Osteocyte (in vitro differentiated cells): Measurements from ENCODE around the gene TMEM39B. TPM values are rescaled to one million over a fixed set of nuclear protein-coding genes. Genes with fewer than 3 reads are reported as not detected.

Experiments
- DNase-seq: peaks from one replicate; pipeline ENCODE4 v3.0.0; 2021; ENCODE audit warnings: mixed read lengths; ENCODE audit not compliant: unreplicated experiment; ENCODE audit errors: extremely low spot score
- H3K27ac Mint-ChIP-seq: one replicate; pipeline ENCODE4 v1.8.0; 2021; ENCODE audit warnings: mild to moderate bottlenecking, mixed read lengths; ENCODE audit not compliant: unreplicated experiment
- H3K27me3 Mint-ChIP-seq: one replicate; pipeline ENCODE4 v1.8.0; 2021; ENCODE audit warnings: mixed read lengths; ENCODE audit not compliant: unreplicated experiment
- H3K36me3 Mint-ChIP-seq: one replicate; pipeline ENCODE4 v1.8.0; 2021; ENCODE audit warnings: mixed read lengths; ENCODE audit not compliant: unreplicated experiment
- H3K4me1 Mint-ChIP-seq: one replicate; pipeline ENCODE4 v1.8.0; 2021; ENCODE audit warnings: mixed read lengths; ENCODE audit not compliant: unreplicated experiment
- H3K4me3 Mint-ChIP-seq: one replicate; pipeline ENCODE4 v1.8.0; 2021; ENCODE audit warnings: mild to moderate bottlenecking, moderate library complexity, mixed read lengths; ENCODE audit not compliant: unreplicated experiment
- H3K9me3 Mint-ChIP-seq: one replicate; pipeline ENCODE4 v1.8.0; 2021; ENCODE audit warnings: mixed read lengths; ENCODE audit not compliant: unreplicated experiment
- total RNA-seq: library from RNA; stranded (reverse); gene quantifications from 2 replicates; pipeline ENCODE4 v1.2.1, GENCODE V29; 2021
- TF ChIP-seq, protein P1 (sequence below): fragments of 200-600 bp; sonication (generic); IDR thresholded peaks from 2 replicates; pipeline ENCODE4 v1.5.0; 2021; ENCODE audit warnings: antibody characterized with exemption, mild to moderate bottlenecking, moderate library complexity

The TMEM39B gene
- total RNA-seq, 1 donor from 2014 or later: 25.0 TPM

DNA sequence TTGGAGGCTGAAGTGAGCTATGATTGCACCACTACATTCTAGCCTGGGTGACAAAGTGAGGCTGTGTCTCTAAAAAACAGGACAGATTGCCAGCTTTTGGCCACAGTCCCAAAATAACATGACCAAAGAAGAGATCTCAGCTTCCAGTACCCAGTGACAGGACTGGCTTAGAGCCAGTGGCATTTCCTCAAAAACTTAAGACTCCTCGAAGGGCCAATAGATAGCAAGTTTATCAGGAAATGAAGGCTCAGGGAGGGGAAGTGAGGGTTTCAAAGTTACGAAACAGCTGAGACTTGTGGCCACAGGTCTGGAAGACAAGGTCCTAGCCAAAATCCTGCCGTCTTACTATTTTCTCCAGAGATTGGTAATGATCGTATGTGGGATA lies 6.3 kb upstream of the TMEM39B start:
- Mint-ChIP-seq H3K36me3 (peaks cover 6% of the 10 kb centered on the region), H3K4me3 (peak overlapping the region; percentile 1), H3K27ac (peak overlapping the region; percentile 54), H3K27me3 (no peaks in the 10 kb centered on the region), H3K4me1 (peaks cover 55% of the 10 kb centered on the region), H3K9me3 (no peaks in the 10 kb centered on the region)
- no peak for DNase-seq
- TF ChIP-seq, protein P1, sequence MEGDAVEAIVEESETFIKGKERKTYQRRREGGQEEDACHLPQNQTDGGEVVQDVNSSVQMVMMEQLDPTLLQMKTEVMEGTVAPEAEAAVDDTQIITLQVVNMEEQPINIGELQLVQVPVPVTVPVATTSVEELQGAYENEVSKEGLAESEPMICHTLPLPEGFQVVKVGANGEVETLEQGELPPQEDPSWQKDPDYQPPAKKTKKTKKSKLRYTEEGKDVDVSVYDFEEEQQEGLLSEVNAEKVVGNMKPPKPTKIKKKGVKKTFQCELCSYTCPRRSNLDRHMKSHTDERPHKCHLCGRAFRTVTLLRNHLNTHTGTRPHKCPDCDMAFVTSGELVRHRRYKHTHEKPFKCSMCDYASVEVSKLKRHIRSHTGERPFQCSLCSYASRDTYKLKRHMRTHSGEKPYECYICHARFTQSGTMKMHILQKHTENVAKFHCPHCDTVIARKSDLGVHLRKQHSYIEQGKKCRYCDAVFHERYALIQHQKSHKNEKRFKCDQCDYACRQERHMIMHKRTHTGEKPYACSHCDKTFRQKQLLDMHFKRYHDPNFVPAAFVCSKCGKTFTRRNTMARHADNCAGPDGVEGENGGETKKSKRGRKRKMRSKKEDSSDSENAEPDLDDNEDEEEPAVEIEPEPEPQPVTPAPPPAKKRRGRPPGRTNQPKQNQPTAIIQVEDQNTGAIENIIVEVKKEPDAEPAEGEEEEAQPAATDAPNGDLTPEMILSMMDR: no peak

DNA sequence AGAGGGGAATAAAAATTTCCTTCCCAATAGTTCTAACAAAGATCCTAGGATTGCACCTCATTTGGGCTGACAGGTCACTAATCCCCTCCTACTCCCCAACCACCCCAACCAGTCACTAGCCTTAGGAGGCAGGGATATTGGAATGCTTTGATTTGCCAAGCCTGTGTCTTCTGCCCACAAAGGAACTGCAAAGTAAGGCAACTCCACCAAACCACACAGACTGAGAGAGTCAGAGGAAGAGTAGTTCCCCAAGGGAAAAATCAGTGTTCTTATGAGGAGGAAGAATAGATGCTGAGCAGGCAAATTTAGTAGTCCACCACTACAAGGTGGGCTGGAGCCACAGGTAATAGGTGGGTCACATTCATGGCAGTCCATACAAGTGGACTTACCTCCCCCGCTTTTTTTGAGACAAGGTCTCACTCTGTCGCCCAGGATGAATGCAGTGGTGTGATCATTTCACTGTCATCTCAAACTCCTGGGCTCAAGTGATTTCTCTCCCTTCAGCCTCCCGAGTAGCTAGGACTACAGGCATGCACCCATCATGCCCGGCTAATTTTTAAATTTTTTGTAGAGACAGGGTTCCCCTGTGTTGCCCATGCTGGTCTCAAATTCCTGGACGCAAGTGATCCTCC lies 3.7 kb upstream of the TMEM39B start:
- Mint-ChIP-seq H3K27ac (peak overlapping the region; percentile 57), H3K9me3 (no peaks in the 10 kb centered on the region), H3K4me1 (peaks cover 48% of the 10 kb centered on the region), H3K27me3 (no peaks in the 10 kb centered on the region), H3K36me3 (no peaks in the 10 kb centered on the region), H3K4me3 (no peak overlapping the region)
- TF ChIP-seq, protein P1: no peak
- DNase-seq: no peak

DNA sequence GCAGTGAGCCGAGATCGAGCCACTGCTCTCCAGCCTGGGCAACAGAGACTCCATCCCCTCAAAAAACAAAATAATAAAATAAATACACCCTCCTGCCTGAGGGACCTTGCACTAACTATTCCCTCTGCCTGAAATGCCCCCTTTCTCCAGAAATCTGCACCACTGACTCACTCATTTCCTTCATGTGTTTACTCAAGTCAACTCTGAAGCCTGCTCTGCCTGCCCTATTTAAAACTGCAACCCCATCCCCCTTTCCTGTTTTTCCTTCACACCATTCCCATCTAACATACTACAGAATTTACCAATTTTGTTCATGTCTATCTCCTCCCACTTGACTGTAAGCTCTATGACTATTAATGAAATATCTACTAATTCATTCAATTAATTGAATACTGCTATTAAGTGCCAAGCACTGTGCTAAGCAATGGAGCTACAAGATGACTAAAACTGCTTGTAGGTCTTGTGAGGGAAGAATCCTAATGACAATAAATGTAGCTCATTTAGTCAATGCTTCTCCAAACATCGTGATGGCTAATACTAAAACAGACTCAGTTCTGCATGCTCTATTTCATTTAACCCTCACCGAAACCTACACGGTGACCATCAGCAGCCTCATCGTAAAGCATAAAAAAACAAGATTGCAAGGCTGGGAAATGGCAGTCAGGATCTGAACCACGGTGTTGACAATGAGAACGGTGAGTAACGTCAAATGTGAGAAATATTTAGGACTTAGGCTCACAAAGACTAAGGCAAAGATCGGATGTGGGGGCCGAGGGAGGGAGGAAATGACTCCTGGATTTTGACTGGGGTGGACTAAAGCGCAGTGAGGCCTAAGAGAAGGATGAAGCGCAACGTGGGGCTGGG lies 749 bp upstream of the TMEM39B start:
- Mint-ChIP-seq H3K4me3 (peak overlapping the region; percentile 91), H3K27me3 (no peaks in the 10 kb centered on the region), H3K36me3 (peaks cover under 1% of the 10 kb centered on the region), H3K9me3 (no peaks in the 10 kb centered on the region), H3K27ac (peak overlapping the region; percentile 93), H3K4me1 (peaks cover 47% of the 10 kb centered on the region)
- DNase-seq: no peak
- TF ChIP-seq, protein P1: no peak

DNA sequence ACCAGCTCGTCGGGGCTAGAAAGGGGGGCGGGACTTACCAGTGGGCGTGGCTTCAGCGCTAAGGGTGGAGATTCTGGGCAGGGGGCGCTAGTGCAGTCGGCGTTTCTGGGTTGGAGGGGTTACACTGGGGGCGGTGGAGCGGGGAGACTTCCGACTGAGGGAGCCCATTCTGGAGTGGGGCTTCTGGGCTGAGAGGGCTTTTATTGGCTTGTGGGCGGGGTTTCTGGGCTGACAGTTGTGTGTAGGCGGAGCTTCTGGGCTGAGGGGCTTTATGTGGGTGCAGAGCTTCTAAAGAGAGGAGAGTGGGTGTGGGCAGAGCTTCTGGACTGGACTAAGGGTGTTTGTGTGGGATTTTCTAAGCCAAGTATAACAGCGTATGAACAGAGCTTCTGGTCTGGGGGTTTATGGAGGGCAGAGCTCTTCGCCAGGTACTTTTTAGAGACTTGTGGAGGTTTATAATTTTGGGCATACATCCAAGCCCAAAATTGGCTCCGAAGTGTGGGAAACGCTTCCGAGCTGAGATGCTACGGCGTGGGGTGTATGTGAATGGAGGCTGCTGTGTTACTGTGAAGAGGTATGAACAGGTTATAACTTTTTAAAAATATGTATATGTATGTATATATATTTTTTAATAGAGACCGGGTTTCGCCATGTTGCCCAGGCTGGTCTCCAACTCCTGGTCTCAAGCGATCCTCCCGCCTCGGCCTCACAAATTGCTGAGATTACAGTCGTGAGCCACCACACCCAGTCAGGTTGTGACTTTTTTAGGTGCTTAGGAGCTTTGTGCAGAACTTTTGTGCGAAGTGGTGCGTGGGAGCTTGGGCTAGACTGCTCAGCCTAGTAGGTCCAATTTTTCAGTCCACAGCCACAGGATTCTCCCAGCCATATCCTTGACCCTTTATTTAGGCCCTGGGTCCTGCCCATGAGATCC lies 825 bp downstream of the TMEM39B start:
- TF ChIP-seq, protein P1: peak; percentile 41
- Mint-ChIP-seq H3K4me1 (peaks cover 40% of the 10 kb centered on the region), H3K9me3 (no peaks in the 10 kb centered on the region), H3K27ac (peak overlapping the region; percentile 93), H3K36me3 (peaks cover 13% of the 10 kb centered on the region), H3K4me3 (peak overlapping the region; percentile 91), H3K27me3 (no peaks in the 10 kb centered on the region)
- DNase-seq: no peak
